IPS-20b (cell line): ENCODE results near the gene CCL14.

ENCODE experiments used
- H3K27ac ChIP-seq: one replicate; pipeline ENCODE4 v1.5.1; 2013; ENCODE audit warnings: low read length
- H3K27me3 ChIP-seq: 2 replicates; pipeline ENCODE4 v1.6.1; 2013; ENCODE audit warnings: mild to moderate bottlenecking, low read length, inconsistent platforms; ENCODE audit not compliant: insufficient read depth
- H3K36me3 ChIP-seq: 2 replicates; pipeline ENCODE4 v1.6.1; 2013; ENCODE audit warnings: low read depth, mild to moderate bottlenecking, inconsistent platforms, low read length, moderate library complexity; ENCODE audit not compliant: insufficient read depth
- H3K4me1 ChIP-seq: 2 replicates; pipeline ENCODE4 v1.6.1; 2013; ENCODE audit warnings: mild to moderate bottlenecking, control low read depth, inconsistent platforms, low read length, moderate library complexity; ENCODE audit not compliant: insufficient read depth
- H3K4me3 ChIP-seq: 2 replicates; pipeline ENCODE4 v1.5.1; 2013; ENCODE audit warnings: mild to moderate bottlenecking, low read length, inconsistent platforms
- H3K9ac ChIP-seq: 2 replicates; pipeline ENCODE4 v1.6.1; 2013; ENCODE audit warnings: low read depth, mild to moderate bottlenecking, inconsistent platforms, low read length, moderate library complexity
- H3K9me3 ChIP-seq: 2 replicates; pipeline ENCODE4 v1.6.1; 2013; ENCODE audit warnings: mild to moderate bottlenecking, low read depth, low read length, inconsistent platforms; ENCODE audit not compliant: insufficient read depth

CCL14 gene

DNA sequence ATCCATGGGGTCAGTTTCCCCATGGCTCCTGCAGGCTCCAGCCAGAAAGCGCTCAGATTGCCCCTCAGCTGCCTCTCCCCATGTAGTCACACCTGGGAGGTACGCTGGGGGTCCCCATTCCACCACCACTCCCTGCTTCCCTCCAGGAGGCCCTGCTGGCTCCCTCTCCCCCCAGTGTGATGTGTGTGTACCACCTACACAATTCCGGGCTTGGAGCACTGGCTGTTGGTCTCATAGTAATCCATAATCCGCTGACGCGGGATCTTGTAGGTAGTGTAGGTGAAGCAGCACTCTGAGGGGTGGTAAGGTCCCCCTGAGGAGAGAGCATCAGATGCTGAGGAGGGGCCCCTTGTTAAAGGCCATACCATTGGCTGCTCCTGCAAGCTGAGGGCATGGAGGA, 2.4 kb downstream of the CCL14 start:
- Histone ChIP-seq H3K9me3 (no peaks in the 10 kb centered on the region), H3K36me3 (no peaks in the 10 kb centered on the region), H3K4me3 (no peak overlapping the region), H3K27ac (no peak overlapping the region), H3K27me3 (no peaks in the 10 kb centered on the region), H3K4me1 (no peaks in the 10 kb centered on the region), H3K9ac (no peak overlapping the region)

DNA sequence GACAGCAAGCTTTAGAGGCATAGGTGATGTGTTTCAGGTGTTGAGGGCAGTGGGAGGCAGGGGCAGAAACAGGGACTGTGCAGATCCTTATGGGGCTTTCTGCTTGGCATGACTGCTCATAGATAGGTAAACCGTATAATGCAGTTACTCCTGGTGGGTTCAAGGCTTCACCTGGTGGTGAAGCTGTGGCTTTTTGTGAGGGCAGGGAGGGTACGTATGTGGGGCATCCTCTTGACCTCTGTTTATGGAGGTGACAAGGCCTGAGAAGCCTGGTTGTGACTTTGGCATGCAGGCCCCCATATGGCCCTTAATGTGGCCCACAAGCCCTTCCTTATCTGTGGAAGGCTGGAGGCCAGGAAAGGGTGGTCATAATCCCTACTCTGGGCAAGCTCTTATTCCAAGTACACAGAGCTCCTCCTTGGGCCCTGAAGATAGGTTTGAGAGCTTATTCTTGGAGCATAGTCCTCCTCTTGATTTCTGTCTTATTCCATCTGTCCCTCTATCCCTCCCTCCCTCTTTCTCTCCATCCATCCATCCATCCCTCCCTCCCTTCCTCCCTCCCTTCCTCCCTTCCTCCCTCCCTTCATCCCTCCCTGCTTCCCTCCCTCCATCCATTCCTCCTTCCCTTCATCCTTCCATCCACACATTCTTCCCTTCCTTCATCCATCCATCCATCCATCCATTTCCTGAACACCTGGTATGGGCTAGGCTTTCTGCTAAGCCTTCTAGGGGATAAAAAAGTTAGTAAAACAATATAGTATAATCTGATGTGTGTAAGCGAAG, 3.9 kb downstream of the CCL14 start:
- no peak overlapping the region for H3K27ac ChIP-seq
- H3K9me3 ChIP-seq = no peaks in the 10 kb centered on the region
- no peaks in the 10 kb centered on the region for H3K36me3 ChIP-seq
- H3K9ac ChIP-seq = no peak overlapping the region
- no peaks in the 10 kb centered on the region for H3K4me1 ChIP-seq
- no peak overlapping the region for H3K4me3 ChIP-seq
- no peaks in the 10 kb centered on the region for H3K27me3 ChIP-seq

DNA sequence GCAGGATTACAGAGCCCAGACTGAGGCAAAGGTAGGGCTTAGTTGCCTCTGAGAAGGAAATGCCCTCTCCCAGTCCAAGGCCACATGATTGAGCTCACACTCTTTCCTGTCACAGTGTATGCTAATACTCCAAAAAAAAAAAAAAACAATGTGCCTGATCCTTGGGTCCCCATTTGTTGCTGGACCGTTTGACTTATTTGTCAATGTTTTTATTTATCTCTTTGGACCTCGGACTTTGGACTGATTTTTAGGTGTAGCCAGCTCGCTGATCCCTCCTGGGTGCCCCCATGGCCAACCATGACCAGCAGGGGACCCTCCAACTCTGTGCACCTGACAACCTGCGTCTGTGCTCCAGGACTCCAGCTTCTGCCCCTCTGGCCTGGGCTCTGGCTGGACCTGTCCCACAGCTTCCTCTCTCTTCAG, 4.6 kb downstream of the CCL14 start:
- H3K4me3 ChIP-seq = no peak overlapping the region

DNA sequence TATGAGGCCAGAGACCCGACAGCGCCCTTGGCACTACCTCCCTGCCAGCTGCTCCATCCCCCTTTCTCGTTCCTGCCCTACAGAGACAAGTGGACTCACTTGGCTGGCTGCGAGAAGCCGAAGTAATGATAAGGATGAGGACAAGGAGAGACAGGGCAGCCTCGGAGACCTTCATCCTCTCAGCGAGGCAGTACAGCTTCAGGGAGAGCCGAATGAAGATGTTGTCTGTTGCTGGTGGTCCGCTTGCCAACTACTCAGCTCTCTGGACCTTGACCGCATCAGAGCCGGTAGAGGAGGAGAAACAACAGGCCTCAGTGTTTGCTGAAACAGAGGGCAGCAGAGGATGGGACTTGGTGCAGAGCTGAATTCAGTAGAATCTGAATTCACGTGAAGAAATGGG, 5.3 kb downstream of the CCL14 start, which contains the start of gene CCL16:
CCL16 (minus strand) TSS at position 252 of the 400 bp plus-strand sequence; CDS start at position 175, 77 bp downstream.
- H3K27me3 ChIP-seq = no peaks in the 10 kb centered on the region
- H3K27ac ChIP-seq = no peak within 1 kb of the TSS
- H3K4me1 ChIP-seq = no peaks in the 10 kb centered on the region; the same call in 1 of the 2 replicates
- no peaks in the 10 kb centered on the region for H3K36me3 ChIP-seq
- no peak within 1 kb of the TSS for H3K4me3 ChIP-seq
- no peak within 1 kb of the TSS for H3K9ac ChIP-seq
- H3K9me3 ChIP-seq = no peaks in the 10 kb centered on the region

More for the DNA sequence above, 4.6 kb downstream of the CCL14 start:
- Histone ChIP-seq H3K27me3 (no peaks in the 10 kb centered on the region), H3K9ac (no peak overlapping the region), H3K4me1 (no peaks in the 10 kb centered on the region), H3K9me3 (no peaks in the 10 kb centered on the region), H3K27ac (no peak overlapping the region), H3K36me3 (no peaks in the 10 kb centered on the region)

DNA sequence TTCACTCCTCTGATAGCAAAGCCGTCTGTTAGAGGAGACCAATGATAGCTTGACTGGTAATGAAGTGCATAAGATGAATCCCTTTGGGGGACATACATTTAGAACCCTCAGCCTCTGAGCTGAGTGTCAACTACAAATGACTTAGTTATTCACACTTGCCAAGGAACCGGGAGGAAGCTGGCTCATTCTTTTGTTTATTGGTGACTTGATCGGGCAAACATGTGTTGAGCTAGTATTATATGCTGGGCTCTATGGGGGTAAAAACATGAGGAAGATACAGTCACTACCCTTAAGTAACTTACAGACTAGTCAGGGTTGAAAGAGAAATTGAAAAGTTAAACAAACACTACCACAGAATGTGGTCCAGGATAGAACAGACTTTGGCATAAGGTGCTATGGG, 8.2 kb downstream of the CCL14 start:
- H3K9ac ChIP-seq = no peak overlapping the region

DNA sequence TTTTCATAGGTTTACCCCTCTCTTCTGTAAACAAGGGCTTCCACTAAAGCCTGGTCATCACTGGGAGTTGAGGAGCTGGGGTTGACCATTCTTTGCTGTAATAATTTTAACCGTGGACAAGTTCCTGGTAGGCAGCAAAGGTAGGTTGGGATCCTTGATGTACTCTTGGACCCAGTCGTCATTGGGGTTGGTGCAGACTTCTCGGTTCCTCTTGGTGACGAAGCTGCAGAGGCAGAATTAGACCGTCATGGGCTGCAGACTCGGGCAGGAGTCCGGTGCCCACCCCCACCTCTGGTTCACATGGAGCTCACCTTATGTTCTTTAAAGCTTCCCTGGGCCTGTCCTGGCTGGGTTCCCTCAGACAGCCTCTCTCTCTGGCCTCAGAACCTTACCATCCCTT, 9.0 kb downstream of the CCL14 start:
- Histone ChIP-seq H3K4me3 (no peak overlapping the region), H3K27ac (no peak overlapping the region), H3K36me3 (no peaks in the 10 kb centered on the region), H3K9ac (no peak overlapping the region), H3K4me1 (no peaks in the 10 kb centered on the region; the same call in 1 of the 2 replicates), H3K27me3 (no peaks in the 10 kb centered on the region), H3K9me3 (no peaks in the 10 kb centered on the region)

More for the DNA sequence above, 8.2 kb downstream of the CCL14 start:
- Histone ChIP-seq H3K36me3 (no peaks in the 10 kb centered on the region), H3K4me1 (no peaks in the 10 kb centered on the region; the same call in 1 of the 2 replicates), H3K4me3 (no peak overlapping the region), H3K9me3 (no peaks in the 10 kb centered on the region), H3K27me3 (no peaks in the 10 kb centered on the region), H3K27ac (no peak overlapping the region)

DNA sequence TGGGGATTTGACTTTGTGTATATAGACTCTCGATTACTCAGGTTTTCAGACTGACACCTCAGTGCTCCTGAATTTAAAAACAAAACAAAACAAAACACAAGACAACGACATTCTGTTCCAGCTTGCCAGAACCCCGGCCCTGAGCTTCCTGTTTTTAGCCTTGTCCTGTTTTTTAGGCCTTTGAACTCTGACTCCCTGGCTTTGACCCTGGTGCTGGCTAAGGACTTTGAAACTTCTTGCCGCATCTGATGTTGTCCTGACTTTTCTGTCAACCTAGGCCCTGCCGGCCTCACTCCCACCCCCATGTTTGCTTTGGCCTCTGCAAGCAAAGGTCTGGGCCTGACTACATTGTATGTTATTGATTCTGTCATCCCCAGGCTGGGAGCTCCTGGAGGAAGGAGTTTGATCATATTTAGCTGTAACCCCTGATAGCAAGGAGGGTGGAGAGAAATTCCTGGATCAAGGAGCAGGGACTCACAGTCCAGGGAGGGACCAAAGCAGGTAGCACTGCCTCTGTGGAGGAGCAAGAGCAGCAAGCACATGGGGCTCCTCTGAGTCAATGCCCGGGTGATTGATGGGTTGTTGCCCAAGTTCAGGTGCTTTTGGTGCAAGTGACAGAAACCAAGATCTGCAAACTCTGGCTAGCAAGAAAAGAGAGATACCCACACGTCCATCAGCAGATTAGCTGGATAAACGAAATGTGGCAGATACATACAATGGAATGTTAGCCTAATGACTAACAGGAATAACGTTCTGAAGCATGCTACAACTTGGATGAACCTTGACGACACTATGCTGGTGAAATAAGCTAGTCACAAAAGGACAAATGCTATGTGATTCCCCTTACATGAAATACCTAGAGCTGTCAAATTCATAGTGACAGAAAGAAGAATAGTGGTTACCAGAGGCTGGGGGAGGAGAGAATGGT, 12.9 kb downstream of the CCL14 start:
- no peak overlapping the region for H3K9ac ChIP-seq
- no peak overlapping the region for H3K27ac ChIP-seq
- H3K27me3 ChIP-seq = no peaks in the 10 kb centered on the region

DNA sequence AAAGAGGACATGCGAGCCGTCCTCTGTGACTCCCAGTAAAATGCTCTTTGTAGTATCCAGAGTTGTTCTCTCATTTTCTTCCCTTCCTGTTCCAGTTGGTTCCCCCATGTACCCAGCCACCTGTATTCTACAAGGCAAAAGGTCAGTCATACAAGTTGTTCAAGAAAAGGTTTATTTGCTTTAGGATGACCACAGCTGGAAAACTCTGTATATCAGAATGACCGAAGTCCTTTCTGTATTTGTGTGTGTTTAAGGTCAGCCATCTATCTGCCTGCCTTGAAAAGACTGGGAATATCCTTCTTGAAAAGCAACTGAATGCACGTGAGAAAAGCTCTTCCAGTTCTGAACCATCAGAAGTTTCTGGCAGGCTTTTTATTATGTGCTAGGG, 13.6 kb downstream of the CCL14 start:
- no peak overlapping the region for H3K4me3 ChIP-seq
- H3K9me3 ChIP-seq = no peaks in the 10 kb centered on the region
- H3K9ac ChIP-seq = no peak overlapping the region
- no peaks in the 10 kb centered on the region for H3K27me3 ChIP-seq
- no peak overlapping the region for H3K27ac ChIP-seq
- H3K36me3 ChIP-seq = no peaks in the 10 kb centered on the region
- H3K4me1 ChIP-seq = no peaks in the 10 kb centered on the region; the same call in 1 of the 2 replicates

More for the DNA sequence above, 12.9 kb downstream of the CCL14 start:
- H3K4me3 ChIP-seq = no peak overlapping the region
- H3K4me1 ChIP-seq = no peaks in the 10 kb centered on the region; the same call in 1 of the 2 replicates
- no peaks in the 10 kb centered on the region for H3K9me3 ChIP-seq
- no peaks in the 10 kb centered on the region for H3K36me3 ChIP-seq

DNA sequence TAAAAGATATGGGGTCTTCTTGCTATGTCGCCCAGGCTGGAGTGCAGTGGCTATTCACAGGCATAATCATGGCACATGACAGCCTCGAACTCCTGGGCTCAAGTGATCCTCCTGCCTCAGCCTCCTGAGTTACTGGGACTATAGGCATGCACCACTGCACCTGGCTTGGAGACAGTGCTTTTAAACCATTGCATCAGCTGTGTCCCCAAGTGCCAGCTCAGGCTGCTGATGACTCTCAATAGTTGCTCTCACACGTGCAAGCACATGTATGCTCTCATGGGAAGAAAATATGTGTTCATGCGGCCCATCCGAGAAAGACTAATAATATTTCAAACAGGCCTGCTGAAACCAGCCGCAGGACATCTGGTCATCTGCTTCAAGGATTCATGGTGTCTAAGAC, 14.0 kb downstream of the CCL14 start:
- H3K27me3 ChIP-seq = no peaks in the 10 kb centered on the region
- no peaks in the 10 kb centered on the region for H3K36me3 ChIP-seq
- no peaks in the 10 kb centered on the region; the same call in 1 of the 2 replicates for H3K4me1 ChIP-seq
- no peak overlapping the region for H3K27ac ChIP-seq
- no peaks in the 10 kb centered on the region for H3K9me3 ChIP-seq
- no peak overlapping the region for H3K9ac ChIP-seq
- no peak overlapping the region for H3K4me3 ChIP-seq

DNA sequence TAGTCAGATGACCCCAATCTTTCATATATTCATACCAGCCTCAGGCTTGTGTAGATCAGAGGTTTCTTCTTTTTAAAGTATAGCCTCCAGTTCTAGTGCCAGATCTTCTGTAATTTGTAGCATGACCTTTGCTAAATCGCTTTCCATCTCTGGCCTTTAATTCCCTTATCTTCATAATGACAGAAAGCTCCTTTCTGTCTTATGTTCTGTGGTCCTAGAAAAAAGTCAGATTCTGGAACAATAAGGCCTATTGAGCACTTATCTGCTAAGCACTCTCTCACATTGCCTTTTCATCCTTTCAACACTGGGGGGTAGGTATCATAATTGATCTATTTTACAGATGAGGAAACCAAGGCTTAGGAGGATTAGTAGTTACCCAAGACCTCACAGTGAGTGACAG, 14.5 kb downstream of the CCL14 start:
- H3K9me3 ChIP-seq = no peaks in the 10 kb centered on the region
- H3K9ac ChIP-seq = no peak overlapping the region
- H3K4me1 ChIP-seq = no peaks in the 10 kb centered on the region; the same call in 1 of the 2 replicates
- no peak overlapping the region for H3K4me3 ChIP-seq
- H3K36me3 ChIP-seq = no peaks in the 10 kb centered on the region
- H3K27ac ChIP-seq = no peak overlapping the region
- H3K27me3 ChIP-seq = no peaks in the 10 kb centered on the region

DNA sequence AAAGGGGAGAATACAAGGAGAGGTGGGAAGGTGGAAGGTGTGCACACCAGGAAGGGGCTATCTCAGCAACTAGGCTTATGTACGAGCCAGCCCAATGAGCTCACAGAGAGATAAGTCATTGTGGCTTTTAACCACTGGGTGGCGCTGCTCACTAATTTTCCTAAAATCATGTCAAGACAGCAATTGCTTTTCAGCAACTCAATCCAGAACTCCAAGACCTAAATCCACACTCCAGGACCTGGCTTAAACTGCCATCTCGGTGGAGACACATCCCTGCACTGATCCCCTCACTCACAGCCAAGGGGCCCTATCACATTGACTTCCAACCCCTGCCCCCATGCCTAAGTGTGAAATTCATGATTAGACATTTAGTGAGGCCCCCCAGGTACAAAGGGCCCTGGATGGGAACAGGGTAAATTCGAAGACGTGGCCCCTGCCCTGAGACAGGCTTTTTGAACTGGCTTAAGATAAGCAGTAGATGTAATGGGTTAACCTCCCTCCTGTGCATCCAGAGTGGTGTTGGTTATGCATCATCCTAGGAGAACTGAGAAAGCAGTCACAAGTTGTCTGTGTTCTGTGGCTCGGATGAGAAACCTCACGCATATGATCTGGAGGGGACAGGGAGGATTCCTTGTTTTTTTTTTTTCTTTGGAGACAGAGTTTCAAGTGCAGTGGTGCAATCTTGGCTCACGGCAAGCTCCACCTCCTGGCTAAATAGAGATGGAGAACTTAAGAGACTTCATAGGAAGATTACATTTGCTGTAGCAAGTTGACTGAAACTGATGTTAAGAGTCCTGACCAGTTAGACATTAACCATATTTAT, 16.8 kb downstream of the CCL14 start:
- no peaks in the 10 kb centered on the region for H3K9me3 ChIP-seq
- H3K36me3 ChIP-seq = no peaks in the 10 kb centered on the region
- no peak overlapping the region for H3K9ac ChIP-seq
- no peaks in the 10 kb centered on the region for H3K4me1 ChIP-seq
- H3K27me3 ChIP-seq = no peaks in the 10 kb centered on the region
- no peak overlapping the region for H3K27ac ChIP-seq
- no peak overlapping the region for H3K4me3 ChIP-seq
